Lower leg skin (tissue), 4 donors: ENCODE results near the gene PLCB1. TPM values are rescaled to one million over a fixed set of nuclear protein-coding genes. Genes with fewer than 3 reads are reported as not detected.

Experiments used
- DNase-seq, 2 donors: peaks; one replicate each; pipeline ENCODE4 v3.0.0-alpha.2; 2019; ENCODE audit warnings: low spot score in 2 of 2
- H3K4me3 ChIP-seq: fragments of 200-600 bp; sonication (generic); 2 replicates; pipeline ENCODE4 v1.5.1; 2017; ENCODE audit warnings: mild to moderate bottlenecking, low read depth; ENCODE audit not compliant: poor library complexity, severe bottlenecking
- CTCF ChIP-seq, 3 donors: fragments of 450-650 bp; IDR thresholded peaks; one replicate each; pipeline ENCODE4 v1.5.1; 2016; ENCODE audit warnings: antibody characterized with exemption in 3 of 3, mild to moderate bottlenecking in 3 of 3, moderate library complexity in 2 of 3
- POLR2A ChIP-seq, 2 donors: fragments of 450-650 bp; IDR thresholded peaks; one replicate each; pipeline ENCODE4 v1.6.1; 2016 to 2017; ENCODE audit warnings: antibody characterized with exemption in 2 of 2, mild to moderate bottlenecking in 1 of 2, moderate library complexity in 1 of 2
- WGBS, 2 donors: methylation state at CpG; one replicate each; pipeline ENCODE4 v1.1.5; 2018; 5-methylcytosine and 5-hydroxymethylcytosine counted together
- intact Hi-C: fragments of 100-400 bp; cut with DNase I; formaldehyde crosslinking; loops from one replicate; pipeline ENCODE4 v1.15.0; 2023; ENCODE audit warnings: low total_unique reads
- total RNA-seq, 4 donors: library from RNA; depleted of rRNA; stranded (reverse); fragments of >200 nt; gene quantifications; one replicate each; pipeline ENCODE4 v1.1.0, GENCODE V29; 2016

The PLCB1 gene
- total RNA-seq, 4 donors from 2014 or later = 4.1 to 16.2 (median 9.1) TPM

- intact Hi-C loops = no loop called here
- no peak for DNase-seq
- WGBS, 2 donors = 62 to 70% methylated on average over 2 of the region's 2 CpGs
- TF ChIP-seq POLR2A (IDR thresholded peaks at IDR 0.05) = no peak
- no peak for TF ChIP-seq CTCF (IDR thresholded peaks at IDR 0.05)
- no peak overlapping the region for H3K4me3 ChIP-seq
These were observed 436.0 kb downstream of the PLCB1 start for GRCh38 chr20:8568075-8568474.

GRCh38 chr20:8569766-8570165, 437.7 kb downstream of the PLCB1 start:
- no peak overlapping the region for H3K4me3 ChIP-seq
- DNase-seq = no peak
- TF ChIP-seq CTCF (IDR thresholded peaks at IDR 0.05) (no peak), POLR2A (IDR thresholded peaks at IDR 0.05) (no peak)
- intact Hi-C loops = no loop called here

GRCh38 chr20:8571611-8572010, 439.5 kb downstream of the PLCB1 start:
- intact Hi-C loops = no loop called here
- DNase-seq = no peak
- no peak for TF ChIP-seq CTCF (IDR thresholded peaks at IDR 0.05)
- no peak for TF ChIP-seq POLR2A (IDR thresholded peaks at IDR 0.05)
- WGBS, 2 donors = 38 to 42% methylated on average over 2 of the region's 2 CpGs
- no peak overlapping the region for H3K4me3 ChIP-seq

GRCh38 chr20:8573686-8574085, 441.6 kb downstream of the PLCB1 start:
- no peak for TF ChIP-seq CTCF (IDR thresholded peaks at IDR 0.05)
- no peak for TF ChIP-seq POLR2A (IDR thresholded peaks at IDR 0.05)

GRCh38 chr20:8575114-8575513, 443.0 kb downstream of the PLCB1 start:
- 87 to 93% methylated on average over 3 of the region's 3 CpGs for WGBS, 2 donors
- intact Hi-C loops = no loop called here

More at GRCh38 chr20:8573686-8574085, 441.6 kb downstream of the PLCB1 start:
- intact Hi-C loops = no loop called here
- H3K4me3 ChIP-seq = no peak overlapping the region
- DNase-seq = no peak

More at GRCh38 chr20:8575114-8575513, 443.0 kb downstream of the PLCB1 start:
- no peak for TF ChIP-seq POLR2A (IDR thresholded peaks at IDR 0.05)
- TF ChIP-seq CTCF (IDR thresholded peaks at IDR 0.05) = no peak
- H3K4me3 ChIP-seq = no peak overlapping the region
- no peak for DNase-seq
